ENCODE measurements around the gene VWF. TPM values are rescaled to one million over a fixed set of nuclear protein-coding genes. Genes with fewer than 3 reads are reported as not detected.

The VWF gene
- total and polyA plus RNA-seq, 2 of the 4 experiments (the other 2 are of a cell fraction): under 0.01 to 0.09 TPM

- POLR2A ChIA-PET (ENCODE audit: unreplicated experiment): no interaction called here
- in situ Hi-C loops (cut with MboI; ENCODE audit: low sequenced_read_pairs): no loop called here
- H4K20me1 ChIP-seq (ENCODE audit: insufficient read depth, low read length): no peaks in the 10 kb centered on the region
- TF ChIP-seq NFE2L2 (IDR thresholded peaks at IDR 0.05; ENCODE audit: low read depth, low read length) (no peak), RCOR1 (IDR thresholded peaks at IDR 0.05; ENCODE audit: insufficient replicate concordance, low read length) (no peak)
- H3K18ac ChIP-seq (ENCODE audit: low read depth, low read length): no peak overlapping the region
- H3K4me3 ChIP-seq (ENCODE audit: insufficient read depth, low read depth, low read length): no peak overlapping the region
- no peaks in the 10 kb centered on the region for H3K4me1 ChIP-seq (ENCODE audit: control insufficient read depth, insufficient read depth, low read length)
- DNase-seq (no peak), ATAC-seq (ENCODE audit: low read depth) (no peak)
- no peak overlapping the region for H3K4me2 ChIP-seq (ENCODE audit: low read depth, low read length)
- dilution Hi-C loops (cut with HindIII; ENCODE audit: low sequenced_read_pairs, unreplicated experiment): no loop called here
- no CpG with 5 or more reads among the region's 4 CpGs for WGBS, 2 experiments (ENCODE audit: extremely low coverage in 2 of 2, insufficient read length in 1 of 2)
- no TSS peak for BruUV-seq (replicated peaks)
- peaks cover 27% of the 10 kb centered on the region for H3K27me3 ChIP-seq (ENCODE audit: control insufficient read depth, insufficient read depth, low read length)
- H2BK15ac ChIP-seq (ENCODE audit: low read depth, low read length): no peak overlapping the region
- H3K9me1 ChIP-seq (ENCODE audit: insufficient read depth, low read length): no peaks in the 10 kb centered on the region
- H2BK5ac ChIP-seq (ENCODE audit: low read depth, low read length, poor library complexity, severe bottlenecking): no peak overlapping the region
- no peak overlapping the region for H4K5ac ChIP-seq (ENCODE audit: low read depth, low read length)
- H2AK9ac ChIP-seq (replicated peaks; ENCODE audit: low read depth, low read length, poor library complexity): no peak overlapping the region
- H4K91ac ChIP-seq (ENCODE audit: insufficient read depth, low read depth, low read length): no peak overlapping the region
- H4K8ac ChIP-seq (ENCODE audit: low read depth in 2 of 2, low read length in 2 of 2): no peak overlapping the region
- H3K9me3 ChIP-seq (ENCODE audit: control insufficient read depth, insufficient read depth, low read length): no peaks in the 10 kb centered on the region
- H3K4ac ChIP-seq (ENCODE audit: low read depth, low read length): no peak overlapping the region
- H3K14ac ChIP-seq (replicated peaks; ENCODE audit: low read depth, low read length): no peak overlapping the region
- no peaks in the 10 kb centered on the region for H3K79me1 ChIP-seq (ENCODE audit: low read depth in 1 of 2, low read length in 2 of 2)
- H3K23ac ChIP-seq (ENCODE audit: low read depth, low read length): no peak overlapping the region
- H2BK20ac ChIP-seq (ENCODE audit: low read depth, low read length): no peak overlapping the region
- CTCF ChIA-PET: interaction anchor here (0.6 kb wide), 1 partner anchor 1669 kb away, joined by 3 read pairs; no protein-coding TSS in a partner anchor
- no peaks in the 10 kb centered on the region for H3K36me3 ChIP-seq (ENCODE audit: control insufficient read depth, insufficient read depth, low read length)
- H3K9ac ChIP-seq (ENCODE audit: low read depth, low read length): no peak overlapping the region
- H2AFZ ChIP-seq (replicated peaks; ENCODE audit: low read length, poor library complexity): no peak overlapping the region
- H3K27ac ChIP-seq (ENCODE audit: insufficient read depth, low read length): no peak overlapping the region
- no peak overlapping the region for H2BK120ac ChIP-seq (ENCODE audit: low read depth, low read length)
- no peak overlapping the region for H2AK5ac ChIP-seq (ENCODE audit: low read depth, low read length)
- no peak overlapping the region for H3K56ac ChIP-seq (ENCODE audit: extremely low read depth, insufficient read depth, low read length)
- intact Hi-C loops (cut with micrococcal nuclease): loop anchor here (10.0 kb wide), 1 partner anchor 573 kb away; the partner anchor contains the start of gene IFFO1
These were observed 142.4 kb downstream of the VWF start for GRCh38 chr12:5982106-5982505.

Measured in IMR-90 (cell line).